Jurkat, Clone E6-1 (cell line): ENCODE data around the gene PEX5.
"Not testable (repeated sequence)": the region's sequence is repeated elsewhere in the genome, so short reads cannot be mapped to it uniquely, and the experiment has no call there.

Experiments used
- DNase-seq: peaks from one replicate; pipeline ENCODE4 v3.0.0-alpha.2; 2011; ENCODE audit warnings: low read depth, low spot score
- H3K4me3 ChIP-seq: 2 replicates; pipeline ENCODE4 v1.5.1; 2011; ENCODE audit warnings: mild to moderate bottlenecking, low read length, control low read depth, moderate library complexity

PEX5 gene

DNA sequence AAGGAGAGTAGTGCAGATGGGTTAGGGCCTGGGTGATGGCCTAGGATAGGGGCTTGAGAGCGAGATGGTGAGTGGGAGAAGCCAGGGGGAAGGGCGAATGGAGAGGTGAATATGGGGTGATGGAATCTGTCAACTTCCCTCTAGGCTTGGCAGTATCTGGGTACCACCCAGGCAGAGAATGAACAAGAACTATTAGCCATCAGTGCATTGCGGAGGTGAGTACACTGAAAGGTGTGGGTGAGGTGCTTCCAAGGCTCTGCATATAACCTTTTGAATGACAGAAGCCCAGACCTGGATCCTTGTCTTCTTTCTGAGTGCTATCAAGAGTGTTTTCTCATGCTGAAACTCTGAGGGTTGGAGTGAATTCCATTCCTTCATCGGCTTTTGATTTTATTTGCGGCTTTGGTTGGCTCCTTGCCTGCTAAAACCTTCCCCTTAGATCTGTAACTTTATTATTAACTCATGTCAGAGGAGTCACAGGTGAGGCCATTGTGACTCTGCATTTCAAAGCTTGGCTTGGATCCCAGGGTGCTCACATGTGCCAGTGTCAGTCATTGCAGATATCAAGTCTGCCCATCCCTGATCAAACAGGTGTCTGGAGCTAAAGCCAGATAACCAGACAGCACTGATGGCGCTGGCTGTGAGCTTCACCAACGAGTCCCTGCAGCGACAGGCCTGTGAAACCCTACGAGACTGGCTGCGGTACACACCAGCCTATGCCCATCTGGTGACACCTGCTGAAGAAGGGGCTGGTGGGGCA, 18.6 kb downstream of the PEX5 start:
- H3K4me3 ChIP-seq: no peak overlapping the region
- DNase-seq: no peak

- H3K4me3 ChIP-seq: no peak overlapping the region
- DNase-seq: no peak
Measured at GRCh38 chr12:7209958-7210357, 20.5 kb downstream of the PEX5 start.

DNA sequence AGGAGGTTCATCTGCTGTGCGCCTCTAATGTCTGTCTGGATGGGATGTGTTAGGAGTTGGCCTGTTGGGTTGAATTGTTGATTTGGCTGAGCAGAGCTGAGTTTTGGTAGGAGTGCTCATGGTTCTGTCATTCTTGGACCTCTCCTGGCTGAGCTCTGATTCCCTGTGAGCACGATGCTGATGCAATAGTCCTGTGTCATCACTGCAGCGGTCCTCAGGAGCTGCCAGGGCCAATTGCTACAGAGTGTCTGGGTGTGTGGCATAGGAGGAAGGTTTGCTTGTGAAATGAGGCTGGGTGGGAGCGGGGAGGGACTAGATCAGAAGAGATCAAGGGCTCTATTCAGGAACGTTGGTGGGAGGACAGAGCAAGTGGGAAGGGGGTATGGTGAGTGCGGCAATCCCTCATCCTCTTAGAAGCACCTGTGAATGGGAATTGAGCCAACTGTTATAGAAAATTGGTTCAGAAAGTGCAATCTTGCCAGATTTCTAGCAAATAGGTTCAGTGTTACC, 21.2 kb downstream of the PEX5 start:
- DNase-seq: no peak
- no peak overlapping the region for H3K4me3 ChIP-seq

GRCh38 chr12:7212678-7213077, 23.2 kb downstream of the PEX5 start:
- no peak for DNase-seq
- no peak overlapping the region for H3K4me3 ChIP-seq

- H3K4me3 ChIP-seq, DNase-seq: not testable (repeated sequence)
Measured at GRCh38 chr12:7213745-7214144, 24.3 kb downstream of the PEX5 start.

DNA sequence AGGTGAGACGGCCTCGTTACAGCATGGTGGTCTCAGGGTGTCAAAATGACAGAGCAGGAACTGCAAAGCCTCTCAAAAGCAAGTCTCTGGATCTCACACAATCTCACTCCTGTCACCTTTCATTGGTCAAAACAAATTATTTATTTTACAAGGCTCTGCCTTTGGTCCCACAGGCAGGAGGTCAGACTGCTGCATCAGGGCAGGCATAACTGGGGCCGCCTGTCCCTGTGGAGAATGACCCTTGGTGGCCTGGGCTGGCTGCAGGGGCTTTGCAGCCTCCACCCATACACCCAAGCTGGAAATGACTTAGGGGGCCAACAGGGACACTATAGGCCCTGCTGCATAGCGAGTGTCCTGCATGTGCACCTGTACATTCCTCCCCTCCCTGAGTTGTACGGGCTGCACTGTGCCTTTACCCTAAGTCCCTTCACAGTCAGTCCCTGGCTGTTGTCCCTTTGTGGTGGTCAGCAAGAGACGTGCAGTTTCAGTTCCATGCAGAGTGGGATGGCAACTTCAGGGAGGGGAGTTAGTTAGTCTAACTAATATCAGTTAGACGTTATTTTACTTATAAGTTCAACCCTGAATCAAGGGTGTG, 28.1 kb downstream of the PEX5 start:
- H3K4me3 ChIP-seq: no peak overlapping the region
- DNase-seq: no peak

- no peak overlapping the region for H3K4me3 ChIP-seq
- peak; percentile 81 for DNase-seq
Measured at GRCh38 chr12:7219599-7220243, 30.2 kb downstream of the PEX5 start.

DNA sequence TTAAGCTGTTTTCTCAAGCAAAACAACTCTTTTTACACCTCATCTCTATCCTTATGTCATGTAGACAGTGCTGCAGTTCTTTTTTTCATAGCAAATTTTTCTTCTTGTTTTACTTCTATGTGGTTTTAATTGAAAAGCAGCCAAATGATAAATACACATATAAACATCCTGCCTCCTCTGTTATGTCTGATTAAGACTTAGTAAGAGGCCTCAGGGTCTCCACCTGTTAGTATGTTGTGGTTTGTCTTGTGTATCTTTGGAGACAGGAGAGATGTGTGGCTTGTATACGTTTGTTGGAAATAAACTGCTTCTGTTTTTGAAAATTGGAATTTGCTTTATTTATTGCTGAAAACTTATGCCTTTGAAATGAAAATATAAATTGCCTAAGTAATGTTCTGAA, 32.0 kb downstream of the PEX5 start:
- DNase-seq: peak; percentile 19
- no peak overlapping the region for H3K4me3 ChIP-seq

GRCh38 chr12:7229741-7230140, 40.3 kb downstream of the PEX5 start:
- DNase-seq: no peak

DNA sequence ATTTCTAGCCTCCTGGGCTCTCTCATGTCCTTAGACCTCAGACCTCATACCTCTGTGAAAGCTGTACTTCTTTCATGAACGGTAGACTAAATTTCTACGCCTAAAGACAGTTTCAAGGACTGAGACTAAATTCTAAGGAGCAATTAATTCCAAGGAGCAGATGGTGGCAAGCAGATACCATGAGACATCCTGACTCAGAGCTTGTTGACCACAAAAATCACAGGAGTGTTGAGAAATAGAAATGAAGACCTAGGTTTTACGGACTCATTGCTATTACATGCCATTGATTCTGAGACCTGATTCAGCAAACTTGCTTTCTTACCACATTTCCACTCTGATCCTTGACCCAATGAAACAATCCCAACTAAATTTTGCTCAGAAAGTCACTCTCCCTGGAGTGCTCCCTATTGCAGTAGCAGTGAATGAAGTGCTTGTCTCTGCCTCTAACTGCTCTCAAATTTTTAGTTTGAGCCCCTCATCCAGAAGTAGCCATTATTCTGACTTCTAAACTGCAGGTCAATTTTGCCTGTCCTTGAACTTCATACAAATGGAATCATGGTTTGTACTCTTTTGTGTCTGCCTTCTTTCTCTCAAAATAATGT, 52.0 kb downstream of the PEX5 start:
- DNase-seq: no peak
- no peak overlapping the region for H3K4me3 ChIP-seq

More at GRCh38 chr12:7229741-7230140, 40.3 kb downstream of the PEX5 start:
- H3K4me3 ChIP-seq: no peak overlapping the region

DNA sequence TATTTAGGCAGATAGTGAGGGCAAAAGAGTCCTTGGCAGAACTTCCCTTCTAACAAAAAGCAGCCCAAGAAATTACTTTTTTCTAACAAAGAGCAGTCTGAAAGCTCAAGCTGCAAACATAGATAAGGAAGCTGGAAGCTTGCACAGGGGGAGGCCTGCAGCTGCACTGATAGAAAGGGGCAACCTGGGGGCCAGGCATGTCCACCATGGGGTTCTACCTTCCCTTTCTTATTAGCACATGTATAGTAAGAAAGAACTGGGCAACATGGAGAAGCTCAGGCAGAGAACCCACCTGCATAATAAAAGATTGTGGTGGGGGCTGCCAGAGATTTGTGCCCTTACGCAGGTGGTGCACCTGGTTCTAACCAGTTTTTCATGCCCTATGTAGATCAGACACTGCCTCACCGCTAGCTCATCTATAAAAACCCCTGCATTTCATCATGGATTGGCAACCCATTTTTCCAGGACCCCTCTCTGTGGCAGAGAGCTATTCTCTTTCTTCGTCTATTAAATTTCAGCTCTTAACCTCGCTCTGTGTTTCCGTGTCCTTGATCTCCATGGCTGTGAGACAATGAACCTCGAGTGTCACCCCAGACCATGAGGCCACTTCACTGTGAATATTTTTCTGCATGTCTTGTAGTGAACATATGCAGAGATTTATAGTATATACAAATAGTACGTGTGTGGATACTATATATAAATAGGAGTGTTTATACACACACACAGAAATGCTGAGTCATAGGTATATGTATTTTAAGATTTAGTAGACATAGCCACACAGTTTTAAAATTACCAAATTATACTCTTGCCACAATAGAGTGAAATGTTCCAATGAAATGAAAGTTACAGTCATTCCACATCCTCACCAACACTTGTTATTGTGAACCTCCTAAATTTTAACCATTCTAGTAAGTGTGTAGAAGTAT, 53.0 kb downstream of the PEX5 start:
- DNase-seq: no peak
- no peak overlapping the region for H3K4me3 ChIP-seq

GRCh38 chr12:7251328-7251996, 62.0 kb downstream of the PEX5 start:
- H3K4me3 ChIP-seq, DNase-seq: not testable (repeated sequence)

GRCh38 chr12:7259060-7259459, 69.6 kb downstream of the PEX5 start:
- DNase-seq: no peak
- H3K4me3 ChIP-seq: no peak overlapping the region
